Memory B cell (primary cell): ENCODE measurements around the gene HEG1.
"Not testable (repeated sequence)": the region's sequence is repeated elsewhere in the genome, so short reads cannot be mapped to it uniquely, and the experiment has no call there.

Source experiments
- ATAC-seq: fragments of 150-1000 bp; cut with Tn5 transposase; 2 replicates; pipeline ENCODE4 v1.10.0; 2021; ENCODE audit warnings: low read depth, mild to moderate bottlenecking, moderate library complexity
- DNase-seq, 2 donors: peaks; one replicate each; pipeline ENCODE4 v3.0.0; 2022; ENCODE audit warnings: low spot score in 2 of 2
- H3K27ac Mint-ChIP-seq: one replicate; pipeline ENCODE4 v1.8.0; 2022; ENCODE audit warnings: mild to moderate bottlenecking, moderate library complexity, mixed read lengths
- H3K27me3 Mint-ChIP-seq: one replicate; pipeline ENCODE4 v1.8.0; 2022; ENCODE audit warnings: mixed read lengths
- H3K36me3 Mint-ChIP-seq: one replicate; pipeline ENCODE4 v1.8.0; 2022; ENCODE audit warnings: mild to moderate bottlenecking, mixed read lengths
- H3K4me1 Mint-ChIP-seq: one replicate; pipeline ENCODE4 v1.8.0; 2022; ENCODE audit warnings: mixed read lengths
- H3K4me3 Mint-ChIP-seq: one replicate; pipeline ENCODE4 v1.8.0; 2022; ENCODE audit warnings: mild to moderate bottlenecking, moderate library complexity, mixed read lengths
- H3K9me3 Mint-ChIP-seq: one replicate; pipeline ENCODE4 v1.8.0; 2022; ENCODE audit warnings: mixed read lengths

HEG1 gene

GRCh38 chr3:125055913-125056745 is at the start of gene HEG1:
HEG1 (minus strand) TSS chr3:125055997; CDS start chr3:125055890, 107 bp downstream.
- peak; percentile 45 to 59 for DNase-seq
- Mint-ChIP-seq H3K4me3 (peak within 1 kb of the TSS; percentile 95), H3K36me3 (no peaks in the 10 kb centered on the region), H3K4me1 (peaks cover 29% of the 10 kb centered on the region), H3K9me3 (no peaks in the 10 kb centered on the region), H3K27me3 (peaks cover 7% of the 10 kb centered on the region), H3K27ac (peak within 1 kb of the TSS; percentile 89)
- ATAC-seq = peak; percentile 77

GRCh38 chr3:125105116-125105515 is 49.3 kb upstream of the HEG1 start:
- Mint-ChIP-seq H3K27me3 (no peaks in the 10 kb centered on the region), H3K4me1 (peaks cover 7% of the 10 kb centered on the region), H3K4me3 (no peak overlapping the region), H3K36me3 (peaks cover 3% of the 10 kb centered on the region), H3K9me3 (peaks cover 4% of the 10 kb centered on the region), H3K27ac (no peak overlapping the region)
- no peak for ATAC-seq
- DNase-seq = no peak

- ATAC-seq = no peak
- Mint-ChIP-seq H3K4me1 (peaks cover 7% of the 10 kb centered on the region), H3K36me3 (peaks cover 5% of the 10 kb centered on the region), H3K4me3 (no peak overlapping the region), H3K27ac (no peak overlapping the region), H3K27me3 (no peaks in the 10 kb centered on the region), H3K9me3 (peaks cover 6% of the 10 kb centered on the region)
- DNase-seq = no peak
Measured at GRCh38 chr3:125104639-125105038, 48.8 kb upstream of the HEG1 start.

GRCh38 chr3:125103406-125103805 is 47.6 kb upstream of the HEG1 start:
- Mint-ChIP-seq H3K27ac (no peak overlapping the region), H3K4me1 (peaks cover 4% of the 10 kb centered on the region), H3K9me3 (peaks cover 6% of the 10 kb centered on the region), H3K27me3 (no peaks in the 10 kb centered on the region), H3K4me3 (no peak overlapping the region), H3K36me3 (peaks cover 5% of the 10 kb centered on the region)
- ATAC-seq (no peak), DNase-seq (no peak)

GRCh38 chr3:125102470-125102869 is 46.7 kb upstream of the HEG1 start:
- Mint-ChIP-seq H3K9me3 (peaks cover 6% of the 10 kb centered on the region), H3K27me3 (no peaks in the 10 kb centered on the region)
- no peak for ATAC-seq

GRCh38 chr3:125098611-125099291 is 43.0 kb upstream of the HEG1 start:
- DNase-seq = no peak
- no peaks in the 10 kb centered on the region for H3K27me3 Mint-ChIP-seq
- peaks cover 2% of the 10 kb centered on the region for H3K9me3 Mint-ChIP-seq
- no peak overlapping the region for H3K4me3 Mint-ChIP-seq
- H3K27ac Mint-ChIP-seq = no peak overlapping the region
- H3K4me1 Mint-ChIP-seq = no peaks in the 10 kb centered on the region
- H3K36me3 Mint-ChIP-seq = peaks cover 2% of the 10 kb centered on the region
- ATAC-seq = no peak

More at GRCh38 chr3:125102470-125102869, 46.7 kb upstream of the HEG1 start:
- Mint-ChIP-seq H3K4me1 (no peaks in the 10 kb centered on the region), H3K27ac (no peak overlapping the region), H3K36me3 (peaks cover 5% of the 10 kb centered on the region), H3K4me3 (no peak overlapping the region)
- no peak for DNase-seq

GRCh38 chr3:125090649-125091048 is 34.9 kb upstream of the HEG1 start:
- Mint-ChIP-seq H3K36me3 (peaks cover 2% of the 10 kb centered on the region), H3K4me3 (no peak overlapping the region), H3K9me3 (peaks cover 1% of the 10 kb centered on the region), H3K27me3 (no peaks in the 10 kb centered on the region), H3K4me1 (no peaks in the 10 kb centered on the region), H3K27ac (no peak overlapping the region)
- ATAC-seq (no peak), DNase-seq (no peak)

- H3K9me3 Mint-ChIP-seq = peaks cover 1% of the 10 kb centered on the region
- ATAC-seq (no peak), DNase-seq (no peak)
- H3K4me1 Mint-ChIP-seq = no peaks in the 10 kb centered on the region
- H3K27me3 Mint-ChIP-seq = no peaks in the 10 kb centered on the region
- no peak overlapping the region for H3K4me3 Mint-ChIP-seq
- H3K27ac Mint-ChIP-seq = no peak overlapping the region
- peaks cover 2% of the 10 kb centered on the region for H3K36me3 Mint-ChIP-seq
Measured at GRCh38 chr3:125087768-125088391, 32.1 kb upstream of the HEG1 start.

- H3K27me3 Mint-ChIP-seq = no peaks in the 10 kb centered on the region
- H3K9me3 Mint-ChIP-seq = no peaks in the 10 kb centered on the region
- H3K27ac Mint-ChIP-seq = no peak overlapping the region
- H3K4me1 Mint-ChIP-seq = peaks cover 2% of the 10 kb centered on the region
- DNase-seq (no peak), ATAC-seq (no peak)
- H3K4me3 Mint-ChIP-seq = no peak overlapping the region
- no peaks in the 10 kb centered on the region for H3K36me3 Mint-ChIP-seq
Measured at GRCh38 chr3:125085166-125085565, 29.4 kb upstream of the HEG1 start.

- no peaks in the 10 kb centered on the region for H3K27me3 Mint-ChIP-seq
Measured at GRCh38 chr3:125083776-125084175, 28.0 kb upstream of the HEG1 start.

GRCh38 chr3:125082339-125082738 is 26.5 kb upstream of the HEG1 start:
- not testable (repeated sequence) for H3K27ac Mint-ChIP-seq, DNase-seq
- peaks cover 14% of the 10 kb centered on the region for H3K4me1 Mint-ChIP-seq

More at GRCh38 chr3:125083776-125084175, 28.0 kb upstream of the HEG1 start:
- H3K9me3 Mint-ChIP-seq = no peaks in the 10 kb centered on the region
- no peak for DNase-seq
- no peak for ATAC-seq
- no peak overlapping the region for H3K27ac Mint-ChIP-seq
- H3K4me3 Mint-ChIP-seq = no peak overlapping the region
- H3K4me1 Mint-ChIP-seq = peaks cover 4% of the 10 kb centered on the region
- no peaks in the 10 kb centered on the region for H3K36me3 Mint-ChIP-seq

GRCh38 chr3:125080077-125080476 is 24.3 kb upstream of the HEG1 start:
- H3K4me1 Mint-ChIP-seq = peaks cover 17% of the 10 kb centered on the region
- H3K27me3 Mint-ChIP-seq = no peaks in the 10 kb centered on the region
- no peak for DNase-seq
- H3K27ac Mint-ChIP-seq = no peak overlapping the region
- no peak for ATAC-seq
- no peak overlapping the region for H3K4me3 Mint-ChIP-seq
- H3K36me3 Mint-ChIP-seq = no peaks in the 10 kb centered on the region
- H3K9me3 Mint-ChIP-seq = no peaks in the 10 kb centered on the region

More at GRCh38 chr3:125082339-125082738, 26.5 kb upstream of the HEG1 start:
- not testable (repeated sequence) for ATAC-seq, H3K27me3 Mint-ChIP-seq, H3K9me3 Mint-ChIP-seq, H3K36me3 Mint-ChIP-seq, H3K4me3 Mint-ChIP-seq

- H3K27ac Mint-ChIP-seq = no peak overlapping the region
- no peaks in the 10 kb centered on the region for H3K36me3 Mint-ChIP-seq
- no peak for DNase-seq
- no peaks in the 10 kb centered on the region for H3K27me3 Mint-ChIP-seq
- ATAC-seq = no peak
- H3K4me1 Mint-ChIP-seq = peaks cover 17% of the 10 kb centered on the region
- H3K4me3 Mint-ChIP-seq = no peak overlapping the region
- no peaks in the 10 kb centered on the region for H3K9me3 Mint-ChIP-seq
Measured at GRCh38 chr3:125079675-125080045, 23.9 kb upstream of the HEG1 start.
